ENCODE measurements around the gene EHMT1.

Gene EHMT1

GRCh38 chr9:137697832-137698231, 79.0 kb downstream of the EHMT1 start:
- H3K4me2 ChIP-seq (ENCODE audit: low read depth, low read length, poor library complexity, severe bottlenecking), result no peak overlapping the region
- no peak overlapping the region for H2AFZ ChIP-seq (ENCODE audit: low read length)
- TF ChIP-seq EZH2phosphoT487 (IDR thresholded peaks at IDR 0.05; ENCODE audit: borderline replicate concordance) (no peak), CTCF (conservative IDR thresholded peaks at IDR 0.05; ENCODE audit: low read length) (no peak)
- H3K9me3 ChIP-seq (ENCODE audit: insufficient read depth, low read depth, low read length), result peaks cover 7% of the 10 kb centered on the region; the same call in 1 of the 2 replicates
- no peaks in the 10 kb centered on the region for H3K9me2 ChIP-seq (replicated peaks; ENCODE audit: low read depth, low read length)
- H3K36me3 ChIP-seq (ENCODE audit: insufficient read depth, low read length), result peaks cover 9% of the 10 kb centered on the region
- no peak overlapping the region for H3K4me3 ChIP-seq (ENCODE audit: low read length, poor library complexity, severe bottlenecking)
- H3K79me2 ChIP-seq (ENCODE audit: insufficient read depth, low read length), result peaks cover 87% of the 10 kb centered on the region
- no peaks in the 10 kb centered on the region for H3K4me1 ChIP-seq (ENCODE audit: insufficient read depth, low read length, poor library complexity, severe bottlenecking)
- H4K20me1 ChIP-seq (ENCODE audit: insufficient read depth, low read length, poor library complexity, severe bottlenecking), result peaks cover 28% of the 10 kb centered on the region
- H3K27me3 ChIP-seq (ENCODE audit: insufficient read depth, low read length, poor library complexity, severe bottlenecking), result no peaks in the 10 kb centered on the region
- no peaks in the 10 kb centered on the region for H3F3A ChIP-seq (ENCODE audit: low read depth)
- H3K9ac ChIP-seq (ENCODE audit: low read depth, low read length, poor library complexity, severe bottlenecking), result no peak overlapping the region

- H3K4me3 ChIP-seq (ENCODE audit: low read length, poor library complexity, severe bottlenecking), result no peak overlapping the region
- H2AFZ ChIP-seq (ENCODE audit: low read length), result no peak overlapping the region
- no peak overlapping the region for H3K9ac ChIP-seq (ENCODE audit: low read depth, low read length, poor library complexity, severe bottlenecking)
- peaks cover 25% of the 10 kb centered on the region for H4K20me1 ChIP-seq (ENCODE audit: insufficient read depth, low read length, poor library complexity, severe bottlenecking)
- H3K27me3 ChIP-seq (ENCODE audit: insufficient read depth, low read length, poor library complexity, severe bottlenecking), result no peaks in the 10 kb centered on the region
- peaks cover 10% of the 10 kb centered on the region for H3K36me3 ChIP-seq (ENCODE audit: insufficient read depth, low read length)
- no peaks in the 10 kb centered on the region for H3K9me2 ChIP-seq (replicated peaks; ENCODE audit: low read depth, low read length)
- peaks cover 11% of the 10 kb centered on the region for H3K4me1 ChIP-seq (ENCODE audit: insufficient read depth, low read length, poor library complexity, severe bottlenecking)
- no peaks in the 10 kb centered on the region for H3F3A ChIP-seq (ENCODE audit: low read depth)
- H3K9me3 ChIP-seq (ENCODE audit: insufficient read depth, low read depth, low read length), result peaks cover 15% of the 10 kb centered on the region; the same call in 1 of the 2 replicates
- no peak for TF ChIP-seq EZH2phosphoT487 (IDR thresholded peaks at IDR 0.05; ENCODE audit: borderline replicate concordance)
- no peak for TF ChIP-seq CTCF (conservative IDR thresholded peaks at IDR 0.05; ENCODE audit: low read length)
- no peak overlapping the region for H3K4me2 ChIP-seq (ENCODE audit: low read depth, low read length, poor library complexity, severe bottlenecking)
- H3K79me2 ChIP-seq (ENCODE audit: insufficient read depth, low read length), result peaks cover 86% of the 10 kb centered on the region
These were observed 82.1 kb downstream of the EHMT1 start for GRCh38 chr9:137700911-137701310.

GRCh38 chr9:137702615-137703379, 84.0 kb downstream of the EHMT1 start:
- TF ChIP-seq EZH2phosphoT487 (IDR thresholded peaks at IDR 0.05; ENCODE audit: borderline replicate concordance), result no peak
- TF ChIP-seq CTCF (conservative IDR thresholded peaks at IDR 0.05; ENCODE audit: low read length), result no peak
- peaks cover 15% of the 10 kb centered on the region for H3K4me1 ChIP-seq (ENCODE audit: insufficient read depth, low read length, poor library complexity, severe bottlenecking)
- no peak overlapping the region for H2AFZ ChIP-seq (ENCODE audit: low read length)
- no peak overlapping the region for H3K4me3 ChIP-seq (ENCODE audit: low read length, poor library complexity, severe bottlenecking)
- no peaks in the 10 kb centered on the region for H3K9me2 ChIP-seq (replicated peaks; ENCODE audit: low read depth, low read length)
- H3K9ac ChIP-seq (ENCODE audit: low read depth, low read length, poor library complexity, severe bottlenecking), result no peak overlapping the region
- H3K79me2 ChIP-seq (ENCODE audit: insufficient read depth, low read length), result peaks cover 84% of the 10 kb centered on the region
- no peaks in the 10 kb centered on the region for H3F3A ChIP-seq (ENCODE audit: low read depth)
- peaks cover 33% of the 10 kb centered on the region for H4K20me1 ChIP-seq (ENCODE audit: insufficient read depth, low read length, poor library complexity, severe bottlenecking)
- peaks cover 15% of the 10 kb centered on the region; the same call in 1 of the 2 replicates for H3K9me3 ChIP-seq (ENCODE audit: insufficient read depth, low read depth, low read length)
- no peaks in the 10 kb centered on the region for H3K27me3 ChIP-seq (ENCODE audit: insufficient read depth, low read length, poor library complexity, severe bottlenecking)
- no peak overlapping the region for H3K4me2 ChIP-seq (ENCODE audit: low read depth, low read length, poor library complexity, severe bottlenecking)
- H3K36me3 ChIP-seq (ENCODE audit: insufficient read depth, low read length), result peaks cover 10% of the 10 kb centered on the region

All from Loucy (cell line).